ENCODE results near the gene MKLN1. TPM values are rescaled to one million over a fixed set of nuclear protein-coding genes. Genes with fewer than 3 reads are reported as not detected.

MKLN1 gene
- total and polyA plus RNA-seq, 2 of the 4 experiments (the other 2 are of a cell fraction) = 17.5 to 52.0 TPM

GRCh38 chr7:131327049-131327625, 539 bp upstream of the MKLN1 start:
- ATAC-seq (ENCODE audit: low read depth) (peak; percentile 72), DNase-seq (peak; percentile 79)
- Histone ChIP-seq H3K27ac (ENCODE audit: insufficient read depth, low read length) (peak overlapping the region; percentile 86), H3K18ac (ENCODE audit: low read depth, low read length) (peak overlapping the region; percentile 73), H3K23ac (ENCODE audit: low read depth, low read length) (peak overlapping the region; percentile 44), H4K8ac (ENCODE audit: low read depth in 2 of 2, low read length in 2 of 2) (peak overlapping the region; percentile 75 to 90; a peak in 3 of 4 replicates), H3K4me1 (ENCODE audit: control insufficient read depth, insufficient read depth, low read length) (peaks cover 7% of the 10 kb centered on the region; the same call in 1 of the 2 replicates), H2BK20ac (ENCODE audit: low read depth, low read length) (peak overlapping the region; percentile 35), H3K4me3 (ENCODE audit: insufficient read depth, low read depth, low read length) (peak overlapping the region; percentile 96), H3K4me2 (ENCODE audit: low read depth, low read length) (peak overlapping the region; percentile 80), H3K9me3 (ENCODE audit: control insufficient read depth, insufficient read depth, low read length) (no peaks in the 10 kb centered on the region), H2AK5ac (ENCODE audit: low read depth, low read length) (no peak overlapping the region), H4K20me1 (ENCODE audit: insufficient read depth, low read length) (peaks cover 37% of the 10 kb centered on the region), H2BK120ac (ENCODE audit: low read depth, low read length) (peak overlapping the region; percentile 67), H3K9ac (ENCODE audit: low read depth, low read length) (peak overlapping the region; percentile 88), H4K5ac (ENCODE audit: low read depth, low read length) (peak overlapping the region; percentile 53), H3K79me1 (ENCODE audit: low read depth in 1 of 2, low read length in 2 of 2) (peaks cover 3 to 23% of the 10 kb centered on the region in 2 experiments; a peak in 2 of 4 replicates), H3K27me3 (ENCODE audit: control insufficient read depth, insufficient read depth, low read length) (no peaks in the 10 kb centered on the region), H2AK9ac (replicated peaks; ENCODE audit: low read depth, low read length, poor library complexity) (peak overlapping the region; percentile 83), H2AFZ (replicated peaks; ENCODE audit: low read length, poor library complexity) (peak overlapping the region; percentile 92), H3K14ac (replicated peaks; ENCODE audit: low read depth, low read length) (peak overlapping the region; percentile 55), H2BK5ac (ENCODE audit: low read depth, low read length, poor library complexity, severe bottlenecking) (peak overlapping the region; percentile 85), H3K36me3 (ENCODE audit: control insufficient read depth, insufficient read depth, low read length) (no peaks in the 10 kb centered on the region), H3K4ac (ENCODE audit: low read depth, low read length) (peak overlapping the region; percentile 89), H4K91ac (ENCODE audit: insufficient read depth, low read depth, low read length) (peak overlapping the region; percentile 85), H2BK15ac (ENCODE audit: low read depth, low read length) (peak overlapping the region; percentile 72), H3K9me1 (ENCODE audit: insufficient read depth, low read length) (peaks cover 2% of the 10 kb centered on the region; the same call in 1 of the 2 replicates), H3K56ac (ENCODE audit: extremely low read depth, insufficient read depth, low read length) (peak overlapping the region; percentile 80)
- in situ Hi-C loops (cut with MboI; ENCODE audit: low sequenced_read_pairs) = no loop called here
- ChIA-PET POLR2A (ENCODE audit: unreplicated experiment) (interaction anchor here (0.6 kb wide), 1 partner anchor 157 kb away, joined by 6 read pairs; no protein-coding TSS in a partner anchor), CTCF (no interaction called here)
- BruUV-seq (replicated peaks) = no TSS peak
- TF ChIP-seq CEBPB (IDR thresholded peaks at IDR 0.05; ENCODE audit: low read depth, low read length) = peak; percentile 4; the same call in 1 of the 2 replicates
- TF ChIP-seq POLR2A (IDR thresholded peaks at IDR 0.05; ENCODE audit: low read depth, low read length) = peak; percentile 97
- TF ChIP-seq ELK1 (IDR thresholded peaks at IDR 0.05; ENCODE audit: borderline replicate concordance, low read depth, low read length) = no peak
- TF ChIP-seq RAD21 (IDR thresholded peaks at IDR 0.05; ENCODE audit: low read length) = peak; percentile 14
- TF ChIP-seq CHD1 (IDR thresholded peaks at IDR 0.05; ENCODE audit: low read depth, low read length) = no peak; the same call in 1 of the 2 replicates
- no peak for TF ChIP-seq SMC3 (IDR thresholded peaks at IDR 0.05; ENCODE audit: low read depth, low read length)
- TF ChIP-seq MAZ (IDR thresholded peaks at IDR 0.05; ENCODE audit: borderline replicate concordance, low read depth, low read length) = no peak
- TF ChIP-seq MAFK (IDR thresholded peaks at IDR 0.05; ENCODE audit: low read depth, low read length) = peak; percentile 46; the same call in 1 of the 2 replicates
- TF ChIP-seq, protein P1, sequence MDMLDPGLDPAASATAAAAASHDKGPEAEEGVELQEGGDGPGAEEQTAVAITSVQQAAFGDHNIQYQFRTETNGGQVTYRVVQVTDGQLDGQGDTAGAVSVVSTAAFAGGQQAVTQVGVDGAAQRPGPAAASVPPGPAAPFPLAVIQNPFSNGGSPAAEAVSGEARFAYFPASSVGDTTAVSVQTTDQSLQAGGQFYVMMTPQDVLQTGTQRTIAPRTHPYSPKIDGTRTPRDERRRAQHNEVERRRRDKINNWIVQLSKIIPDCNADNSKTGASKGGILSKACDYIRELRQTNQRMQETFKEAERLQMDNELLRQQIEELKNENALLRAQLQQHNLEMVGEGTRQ (IDR thresholded peaks at IDR 0.05; ENCODE audit: low read depth, low read length) = peak; percentile 45; the same call in 1 of the 2 replicates
- peak; percentile 44 for TF ChIP-seq BHLHE40 (IDR thresholded peaks at IDR 0.05; ENCODE audit: low read depth, low read length)
- TF ChIP-seq NFE2L2 (IDR thresholded peaks at IDR 0.05; ENCODE audit: low read depth, low read length) = no peak; the same call in 1 of the 2 replicates
- TF ChIP-seq FOS (IDR thresholded peaks at IDR 0.05; ENCODE audit: low read depth, low read length) = no peak
- 3% methylated on average over 10 of the region's 14 CpGs; no CpG with 5 or more reads in 1 of the 2 experiments for WGBS, 2 experiments (ENCODE audit: extremely low coverage in 2 of 2, insufficient read length in 1 of 2)
- dilution Hi-C loops (cut with HindIII; ENCODE audit: low sequenced_read_pairs, unreplicated experiment) = no loop called here
- intact Hi-C loops (cut with micrococcal nuclease) = loop anchor here (1.0 to 5.0 kb wide), 2 partner anchors 220 to 260 kb away; no protein-coding TSS in a partner anchor
